HepG2 (cell line): ENCODE measurements around the gene LDLRAD4. TPM values are rescaled to one million over a fixed set of nuclear protein-coding genes. Genes with fewer than 3 reads are reported as not detected.

ENCODE experiments used
- ATAC-seq: fragments of 200-7000 bp; cut with Tn5 transposase; 3 replicates; pipeline ENCODE4 v1.9.1; 2020; ENCODE audit warnings: mild to moderate bottlenecking, moderate library complexity
- BruUV-seq: library from RNA; stranded (reverse); fragments of 400-500 nt; replicated peaks from 2 replicates; lab custom pipeline; 2021; lab: Mats Ljungman, UMichigan
- CTCF ChIA-PET: fragments of 300-600 bp; formaldehyde crosslinking; extraction: SDS; loops from one replicate; lab custom pipeline; 2021; ENCODE audit warnings: low total read pairs, inconsistent platforms, low intra/inter-chr PET ratio; lab: Yijun Ruan, JAX
- POLR2A ChIA-PET: fragments of 350-600 bp; sonication (Branson Sonifier 250); formaldehyde crosslinking; loops from one replicate; lab custom pipeline; 2020; ENCODE audit warnings: antibody characterized with exemption, inconsistent platforms; lab: Yijun Ruan, JAX
- DNase-seq: peaks from one replicate; pipeline ENCODE4 v3.0.0-alpha.2; 2015; ENCODE audit warnings: low spot score
- FAIRE-seq: peaks from 3 replicates; lab custom pipeline; 2011; peaks lifted over from hg19 to GRCh38; lab: Jason Lieb, UNC
- H2AFZ ChIP-seq: one replicate; pipeline ENCODE4 v1.6.1; 2011; ENCODE audit warnings: low read length, inconsistent platforms
- H3K27ac ChIP-seq: fragments of 300-600 bp; 3 replicates; pipeline ENCODE4 v1.8.0; 2011; ENCODE audit warnings: mixed run types, mild to moderate bottlenecking, mixed read lengths, low read length, inconsistent platforms; ENCODE audit not compliant: insufficient read depth; ENCODE audit errors: extremely low read length
- H3K27me3 ChIP-seq, 2 experiments: fragments of 200-600 bp in 1 of 2; 2 replicates in 1 of 2; 3 replicates in 1 of 2; pipeline versions ENCODE4 v1.6.0 to v1.8.0; 2011; ENCODE audit warnings: low read length in 2 of 2, mild to moderate bottlenecking in 2 of 2, moderate library complexity in 2 of 2, inconsistent platforms in 1 of 2; ENCODE audit not compliant: insufficient read depth in 2 of 2, control insufficient read depth in 1 of 2
- H3K36me3 ChIP-seq, 2 experiments: fragments of 200-600 bp in 1 of 2; replicated peaks in 1 of 2; 2 replicates in 1 of 2; 3 replicates in 1 of 2; pipeline versions ENCODE4 v1.5.1 to v1.8.0; 2011; ENCODE audit warnings: low read length in 2 of 2, inconsistent platforms in 1 of 2; ENCODE audit not compliant: insufficient read depth in 2 of 2, control insufficient read depth in 1 of 2
- H3K4me1 ChIP-seq: 2 replicates; pipeline ENCODE4 v1.5.1; 2012; ENCODE audit warnings: low read length, inconsistent platforms; ENCODE audit not compliant: insufficient read depth
- H3K4me2 ChIP-seq: 2 replicates; pipeline ENCODE4 v1.6.0; 2011; ENCODE audit warnings: low read depth, low read length, inconsistent platforms
- H3K4me3 ChIP-seq, 3 experiments: fragments of 200-600 bp in 1 of 3; sonication (generic), shearing (Covaris generic) in 1 of 3; replicated peaks in 1 of 3; 2 replicates each; pipeline ENCODE4 v1.5.1; 2011 to 2016; ENCODE audit warnings: low read length in 3 of 3, inconsistent platforms in 2 of 3, low read depth in 2 of 3, mild to moderate bottlenecking in 2 of 3, control low read depth in 1 of 3, mixed read lengths in 1 of 3; ENCODE audit not compliant: insufficient read depth in 1 of 3
- H3K79me2 ChIP-seq: one replicate; pipeline ENCODE4 v1.6.1; 2011; ENCODE audit warnings: low read length, inconsistent platforms; ENCODE audit not compliant: insufficient read depth
- H3K9ac ChIP-seq: 2 replicates; pipeline ENCODE4 v1.6.0; 2011; ENCODE audit warnings: mild to moderate bottlenecking, low read depth, low read length, inconsistent platforms; ENCODE audit not compliant: insufficient read depth
- H3K9me3 ChIP-seq: 2 replicates; pipeline ENCODE4 v1.5.1; 2012; ENCODE audit warnings: mild to moderate bottlenecking, low read length
- H4K20me1 ChIP-seq: 2 replicates; pipeline ENCODE4 v1.6.0; 2011; ENCODE audit warnings: inconsistent platforms, mild to moderate bottlenecking, low read length, moderate library complexity; ENCODE audit not compliant: insufficient read depth
- BRCA1 ChIP-seq: sonication (generic); formaldehyde crosslinking; IDR thresholded peaks from 2 replicates; pipeline ENCODE4 v1.4.0; 2020; ENCODE audit warnings: missing genetic modification reagents
- FOSL2 ChIP-seq: sonication (generic); formaldehyde crosslinking; IDR thresholded peaks from 2 replicates; pipeline ENCODE4 v1.4.0; 2020; ENCODE audit warnings: missing genetic modification reagents
- NCOA5 ChIP-seq: sonication (generic); formaldehyde crosslinking; IDR thresholded peaks from 2 replicates; pipeline ENCODE4 v1.4.0; 2020; ENCODE audit warnings: missing genetic modification reagents
- SMAD3 ChIP-seq: sonication (generic); formaldehyde crosslinking; IDR thresholded peaks from 2 replicates; pipeline ENCODE4 v1.4.0; 2020; ENCODE audit warnings: missing genetic modification reagents
- SMARCC2 ChIP-seq: fragments of 450-650 bp; IDR thresholded peaks from 2 replicates; pipeline ENCODE4 v1.6.1; 2017; ENCODE audit warnings: antibody characterized with exemption, mild to moderate bottlenecking
- SRSF1 ChIP-seq: fragments of 200-400 bp; formaldehyde crosslinking; optimal IDR thresholded peaks from 2 replicates; pipeline ENCODE3; 2017; ENCODE audit warnings: mild to moderate bottlenecking, low read depth, low read length, moderate library complexity
- THRA ChIP-seq: sonication (generic); formaldehyde crosslinking; IDR thresholded peaks from 2 replicates; pipeline ENCODE4 v1.4.0; 2020; ENCODE audit warnings: missing genetic modification reagents, borderline replicate concordance
- ZFP41 ChIP-seq: sonication (generic); formaldehyde crosslinking; IDR thresholded peaks from 2 replicates; pipeline ENCODE4 v1.4.0; 2020; ENCODE audit warnings: mild to moderate bottlenecking, missing genetic modification reagents, borderline replicate concordance
- ZNF367 ChIP-seq: sonication (generic); formaldehyde crosslinking; IDR thresholded peaks from 2 replicates; pipeline ENCODE4 v1.4.0; 2020; ENCODE audit warnings: missing genetic modification reagents, borderline replicate concordance
- ZNF549 ChIP-seq: sonication (generic); formaldehyde crosslinking; IDR thresholded peaks from 2 replicates; pipeline ENCODE4 v1.5.0; 2020; ENCODE audit warnings: missing genetic modification reagents
- ZNF598 ChIP-seq: sonication (generic); formaldehyde crosslinking; IDR thresholded peaks from 2 replicates; pipeline ENCODE4 v1.5.1; 2020; ENCODE audit warnings: mild to moderate bottlenecking, missing genetic modification reagents, borderline replicate concordance
- ZNF616 ChIP-seq: sonication (generic); formaldehyde crosslinking; IDR thresholded peaks from 2 replicates; pipeline ENCODE4 v1.5.0; 2020; ENCODE audit warnings: low read depth, mild to moderate bottlenecking, missing genetic modification reagents
- WGBS: methylation state at CpG from one replicate; pipeline ENCODE4 v1.1.6; 2017; ENCODE audit warnings: low lambda C conversion rate; 5-methylcytosine and 5-hydroxymethylcytosine counted together
- in situ Hi-C: cut with HindIII; loops from 2 replicates; pipeline ENCODE4 v1.10.0; 2017; ENCODE audit warnings: low pct_unique_long_range_greater_than_20kb; ENCODE audit not compliant: extremely low pct_ligation_motif_present
- intact Hi-C: fragments of 100-400 bp; cut with micrococcal nuclease; formaldehyde crosslinking; loops from one replicate; pipeline ENCODE4 v1.10.0; 2022; ENCODE audit not compliant: unreplicated experiment
- polyA plus RNA-seq, 8 experiments: library from polyadenylated mRNA; depleted of rRNA in 3 of 8; stranded (reverse) in 7 of 8; unstranded in 1 of 8; fragments of >200 nt; fragmentation: Illumina TruSeq in 4 of 8; extraction: Trizol in 4 of 8; gene quantifications; 2 replicates each; pipeline versions ENCODE4 v1.2.1 to v1.2.3, GENCODE V29; 2011 to 2016; ENCODE audit warnings: low read depth in 4 of 8, missing spikeins in 1 of 8, mixed read lengths in 1 of 8; ENCODE audit not compliant: insufficient read depth in 1 of 8
- total RNA-seq, 5 experiments: library from RNA; depleted of rRNA; stranded (reverse); fragments of >200 nt; fragmentation: Illumina TruSeq; extraction: Trizol; gene quantifications; 2 replicates each; pipeline ENCODE4 v1.2.3, GENCODE V29; 2016; ENCODE audit warnings: low read depth in 1 of 5
- TF ChIP-seq, protein P1 (sequence below): sonication (generic); formaldehyde crosslinking; IDR thresholded peaks from 2 replicates; pipeline ENCODE4 v1.8.0; 2022; ENCODE audit warnings: missing genetic modification reagents, mild to moderate bottlenecking, borderline replicate concordance

The LDLRAD4 gene
- total and polyA plus RNA-seq, 2 of the 13 experiments (the other 11 are each of a cell fraction or from before 2014, with no cell fraction given), result 13.6 to 20.9 TPM

DNA sequence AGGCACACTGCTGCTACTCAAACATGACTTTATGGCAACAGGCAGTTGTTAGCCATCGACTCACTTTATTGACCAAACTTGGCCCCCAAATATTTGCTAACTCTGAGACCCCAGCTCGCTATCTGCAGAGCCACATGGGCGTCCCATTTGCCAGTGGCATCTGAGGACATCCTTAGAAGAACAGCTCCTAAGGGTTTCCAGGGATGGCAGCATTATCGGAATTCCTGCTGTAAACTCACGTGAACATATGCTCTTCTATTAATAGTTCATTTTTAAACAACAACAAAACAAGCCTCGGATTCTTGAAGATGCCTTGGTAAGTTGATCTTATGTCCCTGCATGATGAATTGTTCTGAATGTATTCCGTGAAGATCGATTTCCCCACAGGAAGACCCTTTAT is 181.0 kb downstream of the LDLRAD4 start:
- FAIRE-seq (no peak), DNase-seq (no peak), ATAC-seq (no peak)
- Histone ChIP-seq H4K20me1 (no peaks in the 10 kb centered on the region), H3K4me3 (no peak overlapping the region), H3K27ac (no peak overlapping the region), H3K4me2 (no peak overlapping the region), H2AFZ (no peak overlapping the region), H3K9me3 (no peaks in the 10 kb centered on the region), H3K4me1 (no peaks in the 10 kb centered on the region; the same call in 1 of the 2 replicates), H3K79me2 (no peaks in the 10 kb centered on the region), H3K9ac (no peak overlapping the region), H3K27me3 (no peaks in the 10 kb centered on the region), H3K36me3 (no peaks in the 10 kb centered on the region; a peak in 1 of 5 replicates)
- no TSS peak for BruUV-seq
- intact Hi-C loops (no loop called here), in situ Hi-C loops (no loop called here)
- ChIA-PET CTCF (no interaction called here), POLR2A (no interaction called here)
- 88% methylated on average over 8 of the region's 8 CpGs for WGBS
- TF ChIP-seq ZNF598 (CRISPR knock-in tag) (no peak), SRSF1 (no peak), NCOA5 (no peak), SMAD3 (no peak), THRA (CRISPR knock-in tag) (no peak), SMARCC2 (no peak), ZNF549 (CRISPR knock-in tag) (no peak), BRCA1 (CRISPR knock-in tag) (no peak), ZFP41 (CRISPR knock-in tag) (no peak), ZNF616 (CRISPR knock-in tag) (no peak), ZNF367 (CRISPR knock-in tag) (no peak), FOSL2 (no peak)
- TF ChIP-seq, protein P1, sequence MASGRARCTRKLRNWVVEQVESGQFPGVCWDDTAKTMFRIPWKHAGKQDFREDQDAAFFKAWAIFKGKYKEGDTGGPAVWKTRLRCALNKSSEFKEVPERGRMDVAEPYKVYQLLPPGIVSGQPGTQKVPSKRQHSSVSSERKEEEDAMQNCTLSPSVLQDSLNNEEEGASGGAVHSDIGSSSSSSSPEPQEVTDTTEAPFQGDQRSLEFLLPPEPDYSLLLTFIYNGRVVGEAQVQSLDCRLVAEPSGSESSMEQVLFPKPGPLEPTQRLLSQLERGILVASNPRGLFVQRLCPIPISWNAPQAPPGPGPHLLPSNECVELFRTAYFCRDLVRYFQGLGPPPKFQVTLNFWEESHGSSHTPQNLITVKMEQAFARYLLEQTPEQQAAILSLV (CRISPR knock-in tag), result no peak
